Measurements from ENCODE around the gene SLC35F2. TPM values are rescaled to one million over a fixed set of nuclear protein-coding genes. Genes with fewer than 3 reads are reported as not detected.

Gene SLC35F2
- total RNA-seq, 1 experiment from 2014 or later = 74.5 TPM

- DNase-seq (ENCODE audit: low spot score) = no peak
Measured at GRCh38 chr11:107789767-107790166, 68.8 kb downstream of the SLC35F2 start.

GRCh38 chr11:107787733-107788132, 70.9 kb downstream of the SLC35F2 start:
- DNase-seq (ENCODE audit: low spot score) = no peak

GRCh38 chr11:107785401-107785800, 73.2 kb downstream of the SLC35F2 start:
- no peak for DNase-seq (ENCODE audit: low spot score)

- no peak for DNase-seq (ENCODE audit: low spot score)
Measured at GRCh38 chr11:107783121-107783520, 75.5 kb downstream of the SLC35F2 start.

- peak; percentile 19 for DNase-seq (ENCODE audit: low spot score)
Measured at GRCh38 chr11:107780775-107781174, 77.8 kb downstream of the SLC35F2 start.

- no peak for DNase-seq (ENCODE audit: low spot score)
Measured at GRCh38 chr11:107780136-107780535, 78.5 kb downstream of the SLC35F2 start.

- DNase-seq (ENCODE audit: low spot score) = no peak
Measured at GRCh38 chr11:107778839-107779517, 79.6 kb downstream of the SLC35F2 start.

- no peak for DNase-seq (ENCODE audit: low spot score)
Measured at GRCh38 chr11:107777110-107777509, 81.5 kb downstream of the SLC35F2 start.

- DNase-seq (ENCODE audit: low spot score) = no peak
Measured at GRCh38 chr11:107776062-107776461, 82.5 kb downstream of the SLC35F2 start.

GRCh38 chr11:107770551-107770951, 88.0 kb downstream of the SLC35F2 start:
- peak; percentile 22 for DNase-seq (ENCODE audit: low spot score)

GRCh38 chr11:107769189-107769588, 89.4 kb downstream of the SLC35F2 start:
- DNase-seq (ENCODE audit: low spot score) = no peak

GRCh38 chr11:107758719-107759355, 99.8 kb downstream of the SLC35F2 start:
- peak; percentile 19 for DNase-seq (ENCODE audit: low spot score)

GRCh38 chr11:107757661-107758060, 100.9 kb downstream of the SLC35F2 start:
- no peak for DNase-seq (ENCODE audit: low spot score)

- no peak for DNase-seq (ENCODE audit: low spot score)
Measured at GRCh38 chr11:107756553-107756952, 102.0 kb downstream of the SLC35F2 start.

- no peak for DNase-seq (ENCODE audit: low spot score)
Measured at GRCh38 chr11:107752949-107753822, 105.4 kb downstream of the SLC35F2 start.

GRCh38 chr11:107752508-107752907, 106.1 kb downstream of the SLC35F2 start:
- no peak for DNase-seq (ENCODE audit: low spot score)

GRCh38 chr11:107751082-107751481, 107.5 kb downstream of the SLC35F2 start:
- DNase-seq (ENCODE audit: low spot score) = no peak

- DNase-seq (ENCODE audit: low spot score) = no peak
Measured at GRCh38 chr11:107750313-107750712, 108.3 kb downstream of the SLC35F2 start.

- no peak for DNase-seq (ENCODE audit: low spot score)
Measured at GRCh38 chr11:107747622-107748021, 111.0 kb downstream of the SLC35F2 start.

- no peak for DNase-seq (ENCODE audit: low spot score)
Measured at GRCh38 chr11:107744736-107745135, 113.9 kb downstream of the SLC35F2 start.

GRCh38 chr11:107743191-107743590, 115.4 kb downstream of the SLC35F2 start:
- no peak for DNase-seq (ENCODE audit: low spot score)

Data from HT-29 (cell line).